Hematopoietic multipotent progenitor cell treated with erythropoietin and hydrocortisone succinate and interleukin-3 and kit ligand, for 17 days (in vitro differentiated cells): ENCODE results near the gene PLCD1.
"Not testable (repeated sequence)": the region's sequence is repeated elsewhere in the genome, so short reads cannot be mapped to it uniquely, and the experiment has no call there.

Source experiments
- DNase-seq: peaks from one replicate; pipeline ENCODE4 v3.0.0-alpha.2; 2015; ENCODE audit warnings: low spot score

PLCD1 gene

DNA sequence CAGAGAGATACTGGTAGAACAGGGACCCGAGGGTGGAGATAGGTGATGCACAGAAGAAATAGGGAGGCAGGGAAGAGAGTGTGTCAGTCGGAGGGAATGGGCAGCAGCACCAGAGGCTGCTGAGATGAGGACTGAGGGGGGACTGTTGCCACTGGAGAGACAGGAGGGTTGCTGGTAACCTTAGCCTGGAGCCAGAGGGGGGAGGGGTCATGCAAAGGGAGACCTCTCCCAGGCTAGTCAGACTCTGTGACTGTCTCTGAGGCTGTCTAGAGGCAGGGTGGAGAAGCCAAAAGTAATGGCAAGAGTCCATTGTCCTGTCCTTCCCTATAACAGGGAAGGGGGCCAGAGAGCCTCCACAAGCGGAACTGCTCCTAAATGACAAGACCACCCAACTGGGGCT is 7.5 kb upstream of the PLCD1 start:
- DNase-seq = no peak

DNA sequence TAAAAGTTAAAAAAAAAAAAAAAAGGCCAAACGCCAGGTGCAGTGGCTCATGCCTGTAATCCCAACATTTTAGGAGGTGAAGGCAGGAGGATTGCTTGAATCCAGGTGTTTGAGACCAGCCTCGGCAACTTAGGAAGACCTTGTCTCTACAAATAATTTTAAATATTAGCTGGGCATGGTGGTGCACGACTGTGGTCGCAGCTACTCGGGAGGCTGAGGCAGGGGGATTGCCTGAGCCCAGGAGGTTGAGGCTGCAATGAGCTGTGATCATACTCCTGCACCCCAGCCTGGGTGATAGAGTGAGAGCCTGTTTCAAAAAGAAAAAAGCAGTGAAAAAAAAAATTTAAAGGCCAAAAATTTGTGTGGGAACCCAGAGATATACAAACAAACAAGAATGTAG is 6.8 kb upstream of the PLCD1 start:
- DNase-seq = no peak

DNA sequence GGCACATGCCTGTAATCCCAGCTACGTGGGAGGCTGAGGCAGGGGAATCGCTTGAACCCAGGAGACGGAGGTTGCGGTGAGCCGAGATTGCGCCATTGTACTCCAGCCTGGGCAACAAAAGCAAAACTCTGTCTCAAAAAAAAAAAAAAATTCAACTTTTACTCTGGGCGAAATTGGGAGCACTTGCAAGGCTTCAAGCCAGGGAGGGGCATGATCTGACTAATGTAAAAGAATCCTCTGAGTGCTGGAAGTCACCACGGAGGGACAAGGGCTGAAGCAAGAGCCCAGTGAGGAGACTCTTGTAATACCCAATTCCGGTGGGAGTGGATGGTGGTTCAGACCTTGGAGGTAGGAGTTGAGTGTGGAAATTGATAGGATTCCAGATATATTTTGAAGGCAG is 4.9 kb upstream of the PLCD1 start:
- not testable (repeated sequence) for DNase-seq

DNA sequence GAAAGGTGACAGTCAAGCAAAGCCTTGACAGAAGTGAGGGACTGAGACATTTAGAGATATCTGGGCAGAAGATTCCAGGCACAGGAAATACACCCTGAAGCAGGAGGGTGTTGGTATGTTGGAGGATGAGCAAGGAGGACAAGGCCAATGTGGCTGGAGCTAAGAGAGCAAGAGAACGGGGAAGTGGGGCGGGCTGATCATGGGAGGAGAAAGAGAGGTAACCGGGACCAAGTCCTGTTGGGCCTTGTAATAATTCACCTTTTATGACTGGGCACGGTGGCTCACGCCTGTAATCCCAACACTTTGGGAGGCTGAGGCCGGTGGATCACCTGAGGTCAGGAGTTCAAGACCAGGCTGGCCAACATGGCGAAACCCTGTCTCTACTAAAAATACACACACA is 4.1 kb upstream of the PLCD1 start:
- not testable (repeated sequence) for DNase-seq

DNA sequence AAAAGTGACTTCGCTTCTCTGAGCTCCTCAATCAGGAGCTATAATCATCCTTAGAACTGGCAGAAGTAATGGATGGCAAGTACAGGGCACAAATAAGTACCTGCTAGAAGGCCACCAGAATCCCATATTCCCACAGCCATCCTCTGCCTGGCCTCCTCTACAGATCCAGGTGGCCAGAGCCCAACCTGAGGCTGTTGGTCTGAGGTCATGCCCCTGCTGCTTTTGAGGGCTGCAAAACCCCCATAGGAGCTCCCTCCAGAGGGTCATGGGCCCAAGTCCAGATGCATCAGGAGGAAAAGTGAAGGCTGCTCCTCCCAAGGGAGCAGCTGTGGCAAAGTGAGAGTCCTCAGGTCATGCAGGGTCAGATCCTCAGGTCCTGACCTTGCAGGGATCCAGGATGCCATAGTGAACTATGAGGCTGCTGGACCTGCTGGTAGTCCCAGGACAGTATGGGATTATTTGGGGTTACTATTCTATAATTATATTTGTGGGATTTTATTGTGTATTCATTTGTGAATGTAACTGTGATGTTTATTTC is 3.0 kb upstream of the PLCD1 start:
- DNase-seq = no peak

DNA sequence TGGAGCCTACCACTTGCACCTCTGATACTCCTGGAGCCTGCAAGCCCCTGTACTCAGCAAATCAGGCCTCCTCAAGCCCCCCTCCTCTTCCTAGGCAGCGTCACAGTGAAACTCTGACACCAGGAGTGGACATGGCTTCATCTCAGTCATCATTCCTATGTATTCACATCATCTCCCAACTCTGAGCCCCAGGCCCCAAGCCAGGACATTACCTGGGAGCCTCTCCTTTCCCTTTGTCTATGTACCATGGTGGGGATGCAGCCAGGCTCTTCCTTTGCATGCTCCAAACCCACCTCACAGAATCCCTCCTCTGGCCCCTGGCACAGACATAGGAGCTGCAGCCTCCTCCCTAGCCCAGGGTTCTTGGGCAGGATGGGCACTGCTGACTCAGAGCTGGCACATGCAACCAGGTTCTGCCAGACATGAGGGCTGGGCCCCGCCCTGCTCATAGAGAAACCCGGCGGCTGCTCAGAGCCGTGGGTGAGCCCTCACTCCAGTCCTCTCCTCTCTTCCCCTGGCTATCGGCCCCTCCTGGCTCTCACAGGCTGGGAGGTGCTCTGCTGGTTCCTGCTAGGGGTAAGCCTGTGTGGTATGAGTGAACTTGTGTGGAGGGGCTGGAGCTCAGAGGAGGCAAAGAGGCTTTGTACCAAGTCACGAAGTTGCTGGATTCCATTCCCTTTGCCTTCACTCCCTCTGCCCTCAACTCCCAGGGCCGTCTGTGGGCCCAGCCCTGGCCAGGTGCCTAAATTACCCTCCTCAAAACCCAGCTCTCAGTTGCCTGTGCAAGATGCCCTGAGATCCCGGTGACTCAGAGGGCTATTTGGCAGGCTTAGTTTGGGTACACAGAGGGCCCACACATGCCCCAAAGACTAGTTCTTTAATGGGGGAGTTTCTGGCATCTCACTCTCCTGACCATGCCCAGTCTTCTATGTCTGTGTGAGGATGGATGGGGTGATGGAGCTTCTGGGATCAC is 1.9 kb upstream of the PLCD1 start:
- no peak for DNase-seq

DNA sequence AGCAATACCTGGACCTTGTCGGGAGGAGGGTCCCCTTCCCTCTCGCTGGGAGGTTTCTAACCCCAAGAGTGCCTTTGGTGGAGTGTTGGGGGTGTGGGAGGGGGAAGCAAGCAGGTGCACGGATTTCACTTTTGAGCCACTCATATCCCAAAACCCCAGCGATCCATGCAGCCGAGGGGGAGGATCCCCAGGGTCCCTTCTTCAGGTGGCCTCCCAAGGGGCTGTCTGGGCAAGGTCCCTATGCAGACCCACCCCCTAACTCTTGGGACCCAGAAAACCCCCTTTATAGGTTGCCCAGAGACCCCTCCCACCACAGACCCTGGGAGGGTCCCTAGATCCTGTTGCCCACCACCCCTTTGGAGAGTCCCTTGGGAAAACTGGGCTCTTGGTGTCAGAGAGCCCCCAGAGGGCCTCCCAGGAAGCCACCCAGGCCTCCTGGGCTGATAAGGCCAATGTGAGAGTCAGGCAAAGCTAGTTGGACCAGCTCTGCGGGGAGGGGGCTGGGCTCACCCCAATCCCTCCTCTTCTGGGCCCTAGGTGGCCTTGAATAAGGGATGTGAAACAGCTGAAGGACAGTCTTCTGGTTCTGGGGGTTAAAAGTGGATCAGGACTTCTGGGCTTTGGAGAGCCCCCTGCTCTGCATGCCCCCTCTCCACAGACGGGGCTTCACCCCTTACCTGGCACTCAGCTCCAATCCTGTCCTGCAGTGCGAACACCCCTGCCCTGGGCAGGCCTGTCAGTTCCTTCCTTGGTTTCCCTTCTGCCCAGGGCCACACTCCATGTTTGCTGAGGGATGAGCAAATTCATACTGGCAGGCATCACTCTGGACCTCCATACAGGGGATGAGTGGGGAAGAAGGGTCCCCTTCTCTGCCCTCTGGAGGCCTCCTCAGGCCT is 932 bp upstream of the PLCD1 start:
- DNase-seq = no peak

DNA sequence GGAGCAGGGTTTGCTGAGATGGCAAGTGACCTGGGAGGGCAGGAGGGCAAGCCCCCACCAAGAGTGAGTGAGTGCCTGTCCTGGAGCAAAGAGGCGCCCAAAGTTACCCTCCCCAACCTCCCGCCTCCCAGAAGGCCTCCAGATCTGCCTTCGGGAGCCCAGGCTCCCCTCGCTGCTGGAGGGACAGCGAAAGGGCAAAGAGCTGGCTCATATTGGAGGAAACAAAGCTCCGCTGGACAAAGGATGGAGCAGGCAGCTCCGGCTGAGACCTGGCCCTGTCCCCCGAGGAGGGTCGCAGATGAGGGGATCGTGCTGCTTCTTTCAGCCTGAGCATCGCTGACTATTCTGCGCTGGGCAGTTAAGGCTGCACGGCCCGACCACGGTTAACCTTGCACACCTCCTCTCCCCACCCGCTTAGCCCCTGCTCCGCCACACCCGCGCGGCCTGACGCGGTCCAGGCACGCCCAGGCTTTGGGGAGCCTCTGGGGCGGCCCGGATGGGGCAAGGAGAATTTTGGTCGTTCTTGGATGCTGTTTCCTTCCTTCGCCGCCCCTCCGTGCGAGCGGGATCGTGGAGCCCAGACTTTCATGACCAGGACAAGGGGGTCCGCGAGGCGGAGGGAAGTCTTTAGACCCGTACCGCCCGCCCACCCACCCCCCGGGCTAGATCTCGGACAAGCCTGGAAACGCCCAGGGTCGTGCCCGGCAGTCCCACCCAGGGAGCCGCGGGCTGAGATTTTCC is 651 bp downstream of the PLCD1 start:
- DNase-seq = no peak

DNA sequence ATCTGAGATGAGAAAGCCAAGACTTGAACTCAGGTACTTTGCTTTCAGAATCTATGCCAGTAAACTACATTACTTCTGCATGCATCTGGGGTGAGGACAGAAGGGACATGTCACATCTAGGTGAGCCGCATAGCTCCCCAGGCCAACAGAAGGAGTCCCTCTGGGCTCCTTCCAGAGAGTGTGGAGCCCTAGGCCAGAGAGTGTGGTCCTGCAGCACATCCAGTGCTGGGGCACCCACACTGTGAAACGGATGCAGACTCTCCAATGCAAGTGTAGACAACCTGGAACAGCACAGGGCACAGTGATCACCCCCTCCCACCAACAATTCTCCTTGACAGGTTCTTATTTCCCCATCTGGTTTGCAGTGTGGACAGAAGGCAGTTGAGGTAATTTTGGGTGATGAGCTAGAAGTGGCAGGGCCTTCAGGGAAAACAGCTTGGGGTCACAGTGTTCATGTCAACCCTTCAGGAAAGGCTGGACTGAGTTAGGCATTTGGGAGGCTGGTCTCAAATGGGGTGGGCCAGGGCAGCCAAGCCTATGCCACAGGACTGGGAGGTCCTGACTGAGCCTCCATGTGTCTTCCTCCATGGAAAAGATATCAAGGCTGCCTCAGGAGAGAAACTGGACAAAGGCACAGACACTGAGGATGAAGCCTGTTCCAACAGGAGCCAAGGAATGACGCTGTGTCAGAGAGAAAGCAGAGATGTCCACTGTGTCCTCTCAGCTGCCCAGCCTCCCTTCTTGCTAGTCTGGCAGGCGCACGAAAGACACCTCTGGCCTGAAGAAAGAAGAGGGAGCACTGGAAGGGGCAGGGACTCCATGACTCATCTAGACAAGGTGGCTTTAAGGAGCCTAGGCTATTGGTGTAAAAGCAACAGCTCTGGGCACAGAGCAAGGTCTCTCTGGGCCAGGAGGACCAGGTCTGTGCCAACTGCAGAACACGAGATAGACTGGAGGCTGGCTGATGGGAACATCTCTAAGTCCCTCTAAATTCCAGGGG is 1.7 kb downstream of the PLCD1 start:
- DNase-seq = no peak

DNA sequence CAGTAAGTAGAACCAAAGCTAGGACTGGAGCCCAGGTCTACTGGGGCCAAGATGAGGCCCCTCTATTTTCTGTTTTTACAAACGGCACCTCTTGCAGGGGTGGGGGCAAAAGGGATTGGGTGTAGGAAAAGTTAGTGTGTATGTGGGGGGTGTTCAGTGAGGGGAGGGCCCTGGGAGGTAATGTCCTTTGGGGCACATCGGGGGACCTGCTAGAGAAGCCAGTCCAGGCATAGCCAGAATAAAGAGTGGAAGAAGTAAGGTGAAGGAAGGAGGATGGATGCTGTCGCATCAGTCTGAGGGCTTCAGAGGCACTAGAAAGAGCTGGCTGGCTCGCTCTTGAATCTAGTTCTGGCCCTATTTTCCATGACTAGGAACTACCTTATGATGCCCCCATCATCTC is 2.6 kb downstream of the PLCD1 start:
- DNase-seq = no peak

DNA sequence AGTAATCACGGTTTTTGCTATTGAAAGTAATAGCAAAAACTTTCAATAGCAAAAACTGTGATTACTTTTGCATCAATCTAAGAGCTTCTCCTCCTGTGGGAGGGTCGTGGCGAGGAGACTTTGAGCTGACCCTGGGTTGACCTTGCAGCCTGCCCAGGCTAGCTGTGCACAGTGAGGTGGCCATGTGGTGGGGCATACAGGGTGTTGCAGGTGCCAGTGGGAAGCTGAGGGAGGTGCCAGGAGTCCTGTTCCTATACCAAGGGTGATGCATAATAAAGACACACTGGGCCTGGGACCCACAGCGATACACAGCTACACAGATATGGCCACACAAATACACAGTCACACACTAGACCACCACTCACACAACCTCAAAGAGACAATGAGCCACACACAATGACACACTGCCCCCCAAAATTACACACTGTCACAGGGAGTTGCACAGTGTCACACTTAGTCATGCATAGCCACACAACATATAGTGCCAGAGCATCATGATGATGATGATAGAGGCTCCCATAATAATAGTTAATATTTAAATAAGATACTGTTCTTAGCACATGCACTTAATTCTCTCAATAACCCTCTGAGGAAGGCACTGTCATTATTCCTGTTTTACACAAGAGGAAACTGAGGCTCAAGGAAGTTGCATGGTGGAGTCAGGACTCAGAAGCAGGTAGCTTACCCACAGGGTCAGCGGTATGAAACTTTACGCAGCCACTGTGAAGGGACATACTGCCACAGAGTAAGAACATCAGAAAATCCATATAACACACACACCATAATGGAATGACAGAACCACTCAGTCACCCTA is 6.3 kb downstream of the PLCD1 start:
- DNase-seq = no peak

DNA sequence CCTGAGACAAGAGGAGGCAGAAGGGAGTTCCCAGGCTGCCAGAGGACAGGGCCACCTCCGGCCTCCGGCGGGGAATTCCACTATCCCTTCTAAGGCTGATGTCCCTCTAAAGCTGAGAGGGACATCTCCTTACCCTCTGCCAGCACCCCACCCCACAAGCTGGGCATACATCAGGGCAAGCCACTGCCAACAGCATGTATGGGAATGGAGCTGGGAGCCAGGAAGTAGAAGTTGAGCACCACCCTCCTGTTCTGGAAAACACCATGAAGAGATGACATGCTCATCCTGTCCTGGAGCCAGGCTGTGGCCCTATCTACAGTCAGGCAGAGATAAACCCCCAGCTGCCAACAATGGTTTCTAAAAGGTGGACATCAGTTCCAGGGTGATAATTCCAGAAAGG is 7.1 kb downstream of the PLCD1 start:
- no peak for DNase-seq

DNA sequence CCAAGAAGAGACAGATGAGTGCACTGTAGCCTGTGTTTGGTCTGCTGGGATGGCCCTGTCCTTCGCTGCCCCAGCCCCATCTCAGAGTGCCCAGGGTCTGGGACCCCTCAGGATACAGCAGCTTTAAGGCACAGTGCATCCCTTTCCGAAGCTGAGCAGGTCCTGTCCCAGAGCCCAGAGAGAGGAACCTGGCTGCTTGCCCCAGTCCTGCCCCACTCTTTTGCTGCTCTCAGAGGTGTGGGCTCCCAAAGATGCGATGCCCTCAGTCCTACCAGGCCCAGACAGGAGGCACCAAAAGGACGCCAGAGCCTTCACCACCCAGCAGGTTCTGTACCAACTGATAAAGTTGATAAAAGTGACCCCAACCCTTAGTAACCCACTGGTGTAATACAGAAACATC is 8.2 kb downstream of the PLCD1 start:
- DNase-seq = no peak

DNA sequence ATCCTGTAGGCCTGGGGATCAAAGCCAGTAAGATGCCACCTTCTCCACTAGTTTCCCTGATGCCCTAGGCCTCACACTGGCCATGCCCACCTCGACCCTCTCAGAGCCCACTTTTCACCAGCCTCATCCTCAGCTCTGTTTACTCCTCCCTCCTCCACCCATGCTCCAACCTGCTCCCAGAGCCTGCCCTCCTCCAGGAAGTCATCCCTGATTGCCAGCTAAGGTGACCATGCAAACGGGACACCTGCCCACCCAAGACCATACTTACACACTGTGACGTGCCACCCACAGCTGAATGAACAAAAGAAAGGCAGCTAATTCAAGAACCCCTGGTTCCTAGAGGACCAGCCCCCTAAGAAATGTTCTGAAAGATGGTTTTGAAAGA is 9.1 kb downstream of the PLCD1 start:
- no peak for DNase-seq

DNA sequence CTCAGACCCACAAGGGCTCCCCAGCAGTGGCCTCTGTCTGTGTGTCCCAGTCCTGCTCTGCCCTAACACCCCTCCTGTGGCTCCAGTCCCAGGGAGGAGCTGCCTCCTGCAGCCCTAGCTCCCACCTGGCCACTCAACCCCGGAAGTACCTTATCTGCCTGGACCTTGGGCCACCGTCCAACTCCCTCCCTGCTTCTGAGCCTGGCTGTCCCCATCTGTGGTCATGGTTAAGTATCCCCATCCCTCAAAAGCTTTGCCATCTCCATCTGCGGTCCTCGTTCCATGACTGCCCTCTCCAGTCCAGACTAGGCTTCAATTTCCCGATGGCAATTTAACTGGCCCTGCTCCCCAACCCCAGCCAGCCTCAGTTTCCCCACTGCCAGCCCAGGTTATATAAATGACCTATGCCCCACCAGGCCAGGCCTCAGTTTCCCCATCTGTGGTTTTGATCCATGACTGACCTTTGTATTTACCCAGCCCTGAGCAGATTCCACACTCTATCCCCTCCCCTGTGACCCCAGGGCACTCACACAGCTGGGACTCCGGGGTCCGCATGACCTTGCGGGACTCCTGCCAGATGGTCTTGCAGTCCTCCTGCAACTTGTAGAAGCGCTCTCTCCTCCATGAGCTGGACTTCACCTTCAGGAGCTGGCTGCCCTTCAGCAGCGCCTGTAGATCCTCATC is 9.6 kb downstream of the PLCD1 start:
- no peak for DNase-seq

DNA sequence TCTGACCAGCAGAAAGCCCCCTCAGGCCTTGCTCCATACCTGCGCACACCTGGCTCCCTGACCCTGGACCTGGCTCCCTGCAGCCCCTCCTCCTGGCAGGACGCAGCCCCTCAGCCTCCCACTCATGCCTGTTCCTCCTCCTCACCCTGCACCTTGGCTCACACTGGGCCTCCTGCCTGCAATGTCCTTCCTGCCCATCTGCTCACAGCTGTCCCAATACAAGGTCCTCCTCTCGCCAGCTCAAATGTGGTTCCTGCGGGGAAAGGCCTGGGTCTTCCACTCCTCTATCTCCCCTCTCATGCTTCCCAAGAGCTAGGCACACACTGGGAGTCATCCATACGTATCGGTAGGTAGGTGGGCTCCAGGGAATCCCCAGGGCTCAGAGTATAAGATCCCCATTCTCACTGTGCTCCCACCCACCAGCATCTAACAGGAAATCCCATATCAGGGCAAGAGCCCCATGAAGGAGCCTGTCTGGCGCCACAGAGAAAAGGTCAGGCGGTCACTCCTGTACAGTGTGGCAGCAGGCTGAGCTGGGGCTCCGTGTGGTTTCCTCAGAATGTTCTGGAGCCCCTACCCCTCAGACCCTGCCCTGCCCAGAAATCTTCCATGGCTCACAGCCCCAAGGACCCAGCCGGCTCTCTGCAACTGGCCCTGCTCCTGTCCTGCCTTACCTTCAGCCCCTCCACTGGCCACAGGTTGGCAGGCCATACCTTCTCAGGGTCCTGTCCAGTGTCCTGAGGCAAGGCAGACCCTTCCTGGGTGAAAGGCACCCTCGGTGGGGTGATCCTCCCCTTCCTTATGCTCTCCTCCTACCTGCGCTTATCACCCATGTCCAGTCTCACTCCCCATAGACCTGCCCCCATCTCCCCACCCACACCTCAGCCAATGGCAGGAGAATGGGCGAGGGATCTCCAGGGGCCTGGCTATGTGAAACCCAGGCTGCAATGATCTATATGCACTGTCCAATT is 10.9 kb downstream of the PLCD1 start:
- DNase-seq = no peak

DNA sequence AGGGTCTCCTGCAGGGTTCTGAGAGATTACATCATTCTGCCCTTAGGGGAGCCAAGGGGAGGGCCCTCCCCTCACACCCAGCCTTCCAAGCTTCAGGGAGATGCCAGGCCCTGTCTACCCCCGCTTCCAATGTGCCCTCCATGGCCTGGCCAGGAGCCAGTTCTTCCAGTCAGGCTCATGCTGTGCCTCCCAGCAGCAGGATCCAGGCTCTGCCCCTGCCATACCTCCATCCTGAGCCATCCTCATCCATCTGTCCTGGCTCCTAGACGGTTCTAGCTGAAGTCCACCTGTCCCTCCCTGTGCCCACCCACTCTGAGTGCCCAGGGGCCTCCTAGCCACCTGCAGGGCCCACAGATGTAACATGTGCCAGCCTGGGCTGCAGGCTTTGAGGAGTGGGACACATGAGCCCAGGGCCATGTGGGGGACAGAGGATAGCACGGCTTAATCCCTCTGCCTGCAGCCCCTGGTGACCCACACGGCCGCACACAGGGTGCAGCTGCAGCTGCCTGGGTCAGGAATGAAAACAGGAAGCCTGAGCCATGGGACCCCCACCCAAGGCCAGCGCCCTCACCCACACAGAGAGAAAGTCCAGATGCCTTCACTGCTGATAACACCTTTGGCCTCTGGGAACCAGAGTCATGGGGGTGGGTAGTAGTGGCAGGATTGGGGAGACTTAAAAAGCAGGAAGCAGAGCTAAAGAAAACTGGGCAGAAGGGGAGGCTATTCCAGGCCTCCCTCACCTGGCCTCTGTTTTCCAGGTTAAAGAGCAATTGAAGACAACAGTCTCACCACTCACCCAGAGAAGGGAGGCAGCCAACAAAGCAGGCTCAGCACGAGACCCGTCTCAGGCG is 11.8 kb downstream of the PLCD1 start:
- DNase-seq = no peak
